Endometrium (tissue), 2 donors: ENCODE results near the gene MAP3K5.

ENCODE experiments used
- FAIRE-seq: peaks from 2 replicates; lab custom pipeline; 2012; peaks lifted over from hg19 to GRCh38; lab: Jason Lieb, UNC
- donor health status: control.
- donor health status: control.

Gene MAP3K5

GRCh38 chr6:136682292-136682691 is 110.0 kb downstream of the MAP3K5 start:
- no peak for FAIRE-seq

GRCh38 chr6:136677822-136678221 is 114.5 kb downstream of the MAP3K5 start:
- peak; percentile 37 for FAIRE-seq

GRCh38 chr6:136677344-136677743 is 114.9 kb downstream of the MAP3K5 start:
- no peak for FAIRE-seq

GRCh38 chr6:136676075-136676474 is 116.2 kb downstream of the MAP3K5 start:
- no peak for FAIRE-seq

- no peak for FAIRE-seq
Observed at GRCh38 chr6:136673571-136673970, 118.7 kb downstream of the MAP3K5 start.

- no peak for FAIRE-seq
Observed at GRCh38 chr6:136672144-136672543, 120.1 kb downstream of the MAP3K5 start.

GRCh38 chr6:136669299-136669699 is 123.0 kb downstream of the MAP3K5 start:
- peak; percentile 82 for FAIRE-seq

GRCh38 chr6:136668571-136668970 is 123.7 kb downstream of the MAP3K5 start:
- FAIRE-seq = no peak

- peak; percentile 50 for FAIRE-seq
Observed at GRCh38 chr6:136666041-136666440, 126.2 kb downstream of the MAP3K5 start.

- FAIRE-seq = no peak
Observed at GRCh38 chr6:136662347-136663237, 129.7 kb downstream of the MAP3K5 start.

- FAIRE-seq = peak; percentile 66
Observed at GRCh38 chr6:136660727-136661126, 131.6 kb downstream of the MAP3K5 start.

GRCh38 chr6:136659991-136660499 is 132.2 kb downstream of the MAP3K5 start:
- FAIRE-seq = no peak

GRCh38 chr6:136658711-136659110 is 133.6 kb downstream of the MAP3K5 start:
- no peak for FAIRE-seq

- FAIRE-seq = no peak
Observed at GRCh38 chr6:136657666-136658065, 134.6 kb downstream of the MAP3K5 start.

- FAIRE-seq = no peak
Observed at GRCh38 chr6:136656121-136656520, 136.2 kb downstream of the MAP3K5 start.

- no peak for FAIRE-seq
Observed at GRCh38 chr6:136655239-136656014, 136.8 kb downstream of the MAP3K5 start.

- no peak for FAIRE-seq
Observed at GRCh38 chr6:136654086-136654485, 138.2 kb downstream of the MAP3K5 start.

- no peak for FAIRE-seq
Observed at GRCh38 chr6:136652656-136653055, 139.6 kb downstream of the MAP3K5 start.

GRCh38 chr6:136651982-136652381 is 140.3 kb downstream of the MAP3K5 start:
- no peak for FAIRE-seq

- no peak for FAIRE-seq
Observed at GRCh38 chr6:136647363-136647852, 144.9 kb downstream of the MAP3K5 start.

GRCh38 chr6:136646377-136646776 is 145.9 kb downstream of the MAP3K5 start:
- FAIRE-seq = no peak

GRCh38 chr6:136644597-136644952 is 147.7 kb downstream of the MAP3K5 start:
- no peak for FAIRE-seq
